Measurements from ENCODE around the gene PCSK7.

DNA sequence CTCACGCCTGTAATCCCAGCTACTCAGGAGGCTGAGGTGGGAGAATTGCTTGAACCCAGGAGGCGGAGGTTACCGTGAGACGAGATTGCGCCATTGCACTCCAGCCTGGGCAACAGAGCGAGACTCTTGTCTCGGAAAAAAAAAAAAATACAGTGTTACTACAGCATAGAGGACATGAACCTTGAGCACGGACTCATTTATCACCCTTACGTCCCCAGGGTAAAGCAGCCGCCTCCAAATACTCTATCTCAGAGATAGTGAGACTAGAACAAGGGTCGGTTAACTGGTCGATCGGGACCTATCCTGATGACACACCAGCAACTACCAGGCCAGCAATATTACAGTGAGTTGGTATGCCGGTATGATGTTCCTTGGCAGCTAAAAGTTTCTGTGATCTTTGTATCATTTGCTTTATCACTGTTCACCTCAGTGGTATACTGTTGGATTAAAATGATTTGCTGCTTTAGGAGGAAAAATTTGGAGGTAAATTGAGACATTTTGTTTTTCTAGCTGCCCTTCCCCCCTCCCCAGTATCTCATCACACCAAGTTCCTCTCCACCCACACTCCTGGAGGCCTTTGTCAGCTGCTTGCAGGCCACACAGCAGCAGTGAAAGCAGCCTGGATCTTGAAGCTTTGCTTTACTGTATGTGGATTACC is 60.3 kb downstream of the PCSK7 start:
- TF ChIP-seq, protein P1, sequence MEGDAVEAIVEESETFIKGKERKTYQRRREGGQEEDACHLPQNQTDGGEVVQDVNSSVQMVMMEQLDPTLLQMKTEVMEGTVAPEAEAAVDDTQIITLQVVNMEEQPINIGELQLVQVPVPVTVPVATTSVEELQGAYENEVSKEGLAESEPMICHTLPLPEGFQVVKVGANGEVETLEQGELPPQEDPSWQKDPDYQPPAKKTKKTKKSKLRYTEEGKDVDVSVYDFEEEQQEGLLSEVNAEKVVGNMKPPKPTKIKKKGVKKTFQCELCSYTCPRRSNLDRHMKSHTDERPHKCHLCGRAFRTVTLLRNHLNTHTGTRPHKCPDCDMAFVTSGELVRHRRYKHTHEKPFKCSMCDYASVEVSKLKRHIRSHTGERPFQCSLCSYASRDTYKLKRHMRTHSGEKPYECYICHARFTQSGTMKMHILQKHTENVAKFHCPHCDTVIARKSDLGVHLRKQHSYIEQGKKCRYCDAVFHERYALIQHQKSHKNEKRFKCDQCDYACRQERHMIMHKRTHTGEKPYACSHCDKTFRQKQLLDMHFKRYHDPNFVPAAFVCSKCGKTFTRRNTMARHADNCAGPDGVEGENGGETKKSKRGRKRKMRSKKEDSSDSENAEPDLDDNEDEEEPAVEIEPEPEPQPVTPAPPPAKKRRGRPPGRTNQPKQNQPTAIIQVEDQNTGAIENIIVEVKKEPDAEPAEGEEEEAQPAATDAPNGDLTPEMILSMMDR (IDR thresholded peaks at IDR 0.05), result no peak
- no peak for TF ChIP-seq POLR2A (IDR thresholded peaks at IDR 0.05)

All from lower leg skin (tissue), 3 donors.